HCT116 (cell line): Measurements from ENCODE around the gene APP. TPM values are rescaled to one million over a fixed set of nuclear protein-coding genes. Genes with fewer than 3 reads are reported as not detected.
"Not testable (repeated sequence)": the region's sequence is repeated elsewhere in the genome, so short reads cannot be mapped to it uniquely, and the experiment has no call there.

Experiments
- ATAC-seq: fragments of 200-7000 bp; cut with Tn5 transposase; 2 replicates; pipeline ENCODE4 v1.9.1; 2020; ENCODE audit warnings: mild to moderate bottlenecking, moderate library complexity
- BruUV-seq: library from RNA; stranded (reverse); fragments of 400-500 nt; replicated peaks from 2 replicates; lab custom pipeline; 2021; lab: Mats Ljungman, UMichigan
- CTCF ChIA-PET: fragments of 300-600 bp; sonication (Branson Sonifier 250); formaldehyde crosslinking; loops from one replicate; lab custom pipeline; 2021; ENCODE audit warnings: antibody characterized with exemption; lab: Charles Lee
- POLR2A ChIA-PET: fragments of 300-600, 350-600 bp; sonication (Branson Sonifier 250); formaldehyde crosslinking; loops from one replicate; lab custom pipeline; 2021; ENCODE audit warnings: antibody characterized with exemption; lab: Charles Lee
- RAD21 ChIA-PET, 2 experiments: fragments of 300-600 bp; sonication (Branson Sonifier 250); formaldehyde crosslinking; loops; one replicate each; lab custom pipeline; 2023; ENCODE audit warnings: low total read pairs in 2 of 2; ENCODE audit not compliant: uncharacterized antibody in 2 of 2, unreplicated experiment in 2 of 2, low non-redundant PET in 1 of 2; lab: Charles Lee
- DNase-seq: peaks from one replicate; pipeline ENCODE4 v3.0.0-alpha.2; 2010; ENCODE audit warnings: low read depth, low spot score
- H2AFZ ChIP-seq: fragments of 200-600 bp; shearing (Covaris generic), sonication (generic); 2 replicates; pipeline ENCODE4 v1.6.1; 2017; ENCODE audit warnings: low read depth, mixed run types, mixed read lengths, antibody characterized with exemption, low read length; ENCODE audit not compliant: poor library complexity, severe bottlenecking
- H3K27ac ChIP-seq: 2 replicates; pipeline ENCODE4 v1.5.1; 2012; ENCODE audit warnings: low read depth, low read length
- H3K27me3 ChIP-seq: fragments of 200-600 bp; sonication (generic); 2 replicates; pipeline ENCODE4 v1.6.1; 2016; ENCODE audit warnings: mixed run types, low read length, mixed read lengths; ENCODE audit not compliant: insufficient read depth
- H3K36me3 ChIP-seq, 2 experiments: fragments of 200-500 bp in 1 of 2; fragments of 200-600 bp in 1 of 2; sonication (Bioruptor generic) in 1 of 2; sonication (generic) in 1 of 2; 2 replicates each; pipeline versions ENCODE4 v1.5.1 to v1.6.1; 2014 to 2016; ENCODE audit warnings: low read length in 2 of 2, inconsistent platforms in 1 of 2, mixed read lengths in 1 of 2, mixed run types in 1 of 2; ENCODE audit not compliant: insufficient read depth in 2 of 2, control insufficient read depth in 1 of 2
- H3K4me1 ChIP-seq, 2 experiments: fragments of 200-600 bp in 1 of 2; sonication (generic) in 1 of 2; 2 replicates each; pipeline versions ENCODE4 v1.5.1 to v1.6.1; 2012 to 2017; ENCODE audit warnings: low read length in 2 of 2, inconsistent platforms in 1 of 2, mild to moderate bottlenecking in 1 of 2, mixed read lengths in 1 of 2, mixed run types in 1 of 2, moderate library complexity in 1 of 2; ENCODE audit not compliant: insufficient read depth in 2 of 2, control insufficient read depth in 1 of 2
- H3K4me2 ChIP-seq: fragments of 200-600 bp; sonication (generic); 2 replicates; pipeline ENCODE4 v1.6.1; 2017; ENCODE audit warnings: mixed run types, low read length, mixed read lengths
- H3K4me3 ChIP-seq, 2 experiments: fragments of 200-600 bp in 1 of 2; sonication (generic) in 1 of 2; replicated peaks in 1 of 2; 2 replicates each; pipeline ENCODE4 v1.5.1; 2011 to 2016; ENCODE audit warnings: low read length in 2 of 2, control low read depth in 1 of 2, low read depth in 1 of 2, mild to moderate bottlenecking in 1 of 2, mixed read lengths in 1 of 2, mixed run types in 1 of 2
- H3K79me2 ChIP-seq: fragments of 200-600 bp; sonication (generic); 2 replicates; pipeline ENCODE4 v1.6.1; 2017; ENCODE audit warnings: mild to moderate bottlenecking, mixed run types, low read length, moderate library complexity, mixed read lengths; ENCODE audit not compliant: insufficient read depth
- H3K9ac ChIP-seq: fragments of 200-600 bp; sonication (generic); 2 replicates; pipeline ENCODE4 v1.6.1; 2016; ENCODE audit warnings: low read length, mixed read lengths
- H3K9me2 ChIP-seq: fragments of 200-600 bp; sonication (generic), shearing (Covaris generic); 2 replicates; pipeline ENCODE4 v1.6.1; 2017; ENCODE audit warnings: mixed run types, mild to moderate bottlenecking, moderate library complexity; ENCODE audit not compliant: insufficient read depth
- H3K9me3 ChIP-seq, 2 experiments: fragments of 200-500 bp in 1 of 2; fragments of 200-600 bp in 1 of 2; sonication (Bioruptor generic) in 1 of 2; sonication (generic) in 1 of 2; 2 replicates each; pipeline ENCODE4 v1.6.1; 2014 to 2017; ENCODE audit warnings: low read length in 2 of 2, mixed read lengths in 2 of 2, inconsistent platforms in 1 of 2, low read depth in 1 of 2, mild to moderate bottlenecking in 1 of 2, mixed run types in 1 of 2, moderate library complexity in 1 of 2; ENCODE audit not compliant: control insufficient read depth in 1 of 2, insufficient read depth in 1 of 2
- H4K20me1 ChIP-seq: fragments of 200-600 bp; sonication (generic), shearing (Covaris generic); 2 replicates; pipeline ENCODE4 v1.6.1; 2017; ENCODE audit warnings: mixed run types, mild to moderate bottlenecking, moderate library complexity; ENCODE audit not compliant: insufficient read depth
- ATF3 ChIP-seq: IDR thresholded peaks from 2 replicates; pipeline ENCODE4 v1.6.1; 2012
- EGR1 ChIP-seq: IDR thresholded peaks from 2 replicates; pipeline ENCODE4 v1.6.1; 2012; ENCODE audit warnings: low read depth
- ELF1 ChIP-seq: IDR thresholded peaks from 2 replicates; pipeline ENCODE4 v1.6.1; 2012; ENCODE audit warnings: low read depth, borderline replicate concordance
- EZH2 ChIP-seq: fragments of 200-600 bp; sonication (generic); IDR thresholded peaks from 2 replicates; pipeline ENCODE4 v1.6.1; 2017; ENCODE audit warnings: antibody characterized with exemption, mixed run types
- FOSL1 ChIP-seq: IDR thresholded peaks from 2 replicates; pipeline ENCODE4 v1.6.1; 2012; ENCODE audit warnings: low read depth
- JUND ChIP-seq: IDR thresholded peaks from 2 replicates; pipeline ENCODE4 v1.6.1; 2012
- RAD21 ChIP-seq: IDR thresholded peaks from 2 replicates; pipeline ENCODE4 v1.6.1; 2012; ENCODE audit warnings: low read depth, mild to moderate bottlenecking
- REST ChIP-seq: IDR thresholded peaks from 2 replicates; pipeline ENCODE4 v1.6.1; 2012; ENCODE audit warnings: low read depth
- SP1 ChIP-seq: IDR thresholded peaks from 2 replicates; pipeline ENCODE4 v1.6.1; 2012; ENCODE audit warnings: low read depth
- SRF ChIP-seq: IDR thresholded peaks from 2 replicates; pipeline ENCODE4 v1.6.1; 2012; ENCODE audit warnings: low read depth
- TCF7L2 ChIP-seq: IDR thresholded peaks from 2 replicates; pipeline ENCODE4 v1.7.0; 2011; ENCODE audit warnings: borderline replicate concordance, inconsistent platforms; ENCODE audit not compliant: insufficient read depth, insufficient read length; ENCODE audit errors: extremely low read depth
- ZFX ChIP-seq: fragments of 450-650 bp; IDR thresholded peaks from 2 replicates; pipeline ENCODE4 v1.6.1; 2017
- intact Hi-C: fragments of 100-400 bp; cut with micrococcal nuclease; formaldehyde crosslinking; loops from 2 replicates; pipeline ENCODE4 v1.10.0; 2022
- total RNA-seq: library from RNA; stranded (reverse); gene quantifications from one replicate; pipeline ENCODE4 v1.2.1, GENCODE V29; 2021; ENCODE audit not compliant: unreplicated experiment

Gene APP
- total RNA-seq, 1 experiment from 2014 or later: 267 TPM

GRCh38 chr21:26022598-26023337 is 147.8 kb downstream of the APP start:
- BruUV-seq: not testable (repeated sequence)

GRCh38 chr21:26020510-26020909 is 150.1 kb downstream of the APP start:
- no peak for TF ChIP-seq EGR1
- TF ChIP-seq SRF: no peak
- no peak for TF ChIP-seq TCF7L2
- no peak for TF ChIP-seq JUND
- no peak for TF ChIP-seq EZH2
- no peak for TF ChIP-seq RAD21
- TF ChIP-seq SP1: no peak
- TF ChIP-seq ZFX: no peak
- no peak for TF ChIP-seq ELF1
- TF ChIP-seq REST: no peak
- TF ChIP-seq ATF3: no peak
- no peak for TF ChIP-seq FOSL1

More at GRCh38 chr21:26022598-26023337, 147.8 kb downstream of the APP start:
- H3K36me3 ChIP-seq, CTCF ChIA-PET, ATAC-seq, H3K9me2 ChIP-seq, DNase-seq, H3K4me3 ChIP-seq, RAD21 ChIA-PET, H2AFZ ChIP-seq, H4K20me1 ChIP-seq, H3K4me2 ChIP-seq, H3K27me3 ChIP-seq, H3K4me1 ChIP-seq, H3K9me3 ChIP-seq, H3K27ac ChIP-seq, H3K9ac ChIP-seq, POLR2A ChIA-PET, intact Hi-C loops: not testable (repeated sequence)
- H3K79me2 ChIP-seq: peaks cover 40% of the 10 kb centered on the region

More at GRCh38 chr21:26020510-26020909, 150.1 kb downstream of the APP start:
- Histone ChIP-seq H3K4me3 (no peak overlapping the region), H3K36me3 (peaks cover 6% of the 10 kb centered on the region in 2 experiments; a peak in 2 of 4 replicates), H2AFZ (no peak overlapping the region), H3K79me2 (peaks cover 20% of the 10 kb centered on the region), H3K9me2 (no peaks in the 10 kb centered on the region), H4K20me1 (peaks cover 5% of the 10 kb centered on the region; the same call in 1 of the 2 replicates), H3K27me3 (no peaks in the 10 kb centered on the region), H3K9me3 (no peaks in the 10 kb centered on the region), H3K4me2 (no peak overlapping the region), H3K4me1 (no peaks in the 10 kb centered on the region), H3K9ac (no peak overlapping the region), H3K27ac (no peak overlapping the region)
- POLR2A ChIA-PET: interaction anchor here (0.6 kb wide), 1 partner anchor 10 kb away, joined by 4 read pairs; no protein-coding TSS in a partner anchor
- intact Hi-C loops: no loop called here
- ATAC-seq (no peak), DNase-seq (no peak)
- no TSS peak for BruUV-seq
- CTCF ChIA-PET: no interaction called here
- RAD21 ChIA-PET: no interaction called here
